Brain microvascular endothelial cell (primary cell): ENCODE data around the gene TNC.
A peak's percentile ranks its signal among the peaks of the same experiment; 100 is the strongest.

Source experiments
- DNase-seq: peaks from one replicate; pipeline ENCODE4 v3.0.0-alpha.2; 2020
- H3K27ac ChIP-seq: fragments of 250-450 bp; sonication (Bioruptor Pico); 2 replicates; pipeline ENCODE4 v1.5.1; 2020; ENCODE audit warnings: mild to moderate bottlenecking, moderate library complexity
- H3K27me3 ChIP-seq: fragments of 250-450 bp; sonication (Bioruptor Pico); replicated peaks from 2 replicates; pipeline ENCODE4 v1.5.1; 2020; ENCODE audit warnings: mild to moderate bottlenecking
- H3K36me3 ChIP-seq: fragments of 250-450 bp; sonication (Bioruptor Pico); replicated peaks from 2 replicates; pipeline ENCODE4 v1.5.1; 2020; ENCODE audit warnings: mild to moderate bottlenecking
- H3K4me3 ChIP-seq: 2 replicates; pipeline ENCODE4 v1.5.1; 2011; ENCODE audit warnings: low read depth, mild to moderate bottlenecking, control low read depth, low read length, moderate library complexity
- CTCF ChIP-seq: IDR thresholded peaks from 2 replicates; pipeline ENCODE4 v1.5.1; 2011; ENCODE audit warnings: low read depth, mild to moderate bottlenecking, moderate library complexity, low read length, control low read depth, inconsistent platforms; ENCODE audit errors: missing control alignments
- in situ Hi-C: cut with HindIII; loops from 2 replicates; pipeline ENCODE4 v1.10.0; 2017; ENCODE audit warnings: low sequenced_read_pairs, low pct_ligation_motif_present

Gene TNC

GRCh38 chr9:115122937-115123336, 5.0 kb upstream of the TNC start:
- DNase-seq = no peak
- Histone ChIP-seq H3K4me3 (no peak overlapping the region), H3K27me3 (no peaks in the 10 kb centered on the region), H3K27ac (no peak overlapping the region), H3K36me3 (no peaks in the 10 kb centered on the region)
- in situ Hi-C loops = no loop called here
- no peak for TF ChIP-seq CTCF

GRCh38 chr9:115121181-115121580, 3.2 kb upstream of the TNC start:
- TF ChIP-seq CTCF = no peak

GRCh38 chr9:115118879-115119218, 892 bp upstream of the TNC start:
- peak overlapping the region; percentile 53 for H3K4me3 ChIP-seq
- DNase-seq = peak; percentile 86
- H3K27ac ChIP-seq = no peak overlapping the region
- no peaks in the 10 kb centered on the region for H3K27me3 ChIP-seq
- TF ChIP-seq CTCF = no peak
- in situ Hi-C loops = no loop called here
- no peaks in the 10 kb centered on the region for H3K36me3 ChIP-seq

More at GRCh38 chr9:115121181-115121580, 3.2 kb upstream of the TNC start:
- no peaks in the 10 kb centered on the region for H3K36me3 ChIP-seq
- no peak for DNase-seq
- no peaks in the 10 kb centered on the region for H3K27me3 ChIP-seq
- in situ Hi-C loops = no loop called here
- no peak overlapping the region for H3K4me3 ChIP-seq
- no peak overlapping the region for H3K27ac ChIP-seq

- no peak for TF ChIP-seq CTCF
- H3K4me3 ChIP-seq = peak overlapping the region; percentile 20
- no peak overlapping the region for H3K27ac ChIP-seq
- in situ Hi-C loops = no loop called here
- H3K27me3 ChIP-seq = no peaks in the 10 kb centered on the region
- no peak for DNase-seq
- no peaks in the 10 kb centered on the region for H3K36me3 ChIP-seq
These were observed 1.3 kb downstream of the TNC start for GRCh38 chr9:115116421-115117284.

GRCh38 chr9:115115924-115116323, 2.0 kb downstream of the TNC start:
- in situ Hi-C loops = no loop called here
- peak overlapping the region; percentile 13 for H3K4me3 ChIP-seq
- TF ChIP-seq CTCF = no peak
- H3K27me3 ChIP-seq = no peaks in the 10 kb centered on the region
- peak; percentile 28 for DNase-seq
- no peak overlapping the region for H3K27ac ChIP-seq
- H3K36me3 ChIP-seq = no peaks in the 10 kb centered on the region
